ENCODE results near the gene PFDN1.

The PFDN1 gene

GRCh38 chr5:140328036-140328764 lies 25.3 kb upstream of the PFDN1 start:
- DNase-seq (ENCODE audit: low read depth): no peak

GRCh38 chr5:140327589-140327988 lies 24.7 kb upstream of the PFDN1 start:
- DNase-seq (ENCODE audit: low read depth): no peak

DNA sequence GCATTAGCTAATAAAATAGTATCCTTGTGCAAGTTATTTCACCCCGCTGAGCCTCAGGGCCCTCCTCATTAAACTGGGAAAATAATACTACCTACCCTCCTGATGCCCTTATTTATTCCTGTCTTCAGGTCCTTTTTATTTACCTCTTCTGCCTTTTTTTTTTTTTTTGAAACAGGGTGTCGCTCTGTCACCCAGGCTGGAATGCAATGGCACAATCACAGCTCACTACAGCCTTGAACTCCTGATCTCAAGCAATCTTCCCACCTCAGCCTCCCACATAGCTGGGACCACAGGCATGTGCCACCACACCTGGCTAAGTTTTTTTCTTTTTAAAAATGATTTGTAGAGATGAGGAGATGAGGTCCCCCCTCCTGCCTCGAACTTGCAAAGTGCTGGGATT lies 22.6 kb upstream of the PFDN1 start:
- no peak for DNase-seq (ENCODE audit: low read depth)

- DNase-seq (ENCODE audit: low read depth): no peak
Measured at GRCh38 chr5:140324617-140325241, 21.8 kb upstream of the PFDN1 start.

DNA sequence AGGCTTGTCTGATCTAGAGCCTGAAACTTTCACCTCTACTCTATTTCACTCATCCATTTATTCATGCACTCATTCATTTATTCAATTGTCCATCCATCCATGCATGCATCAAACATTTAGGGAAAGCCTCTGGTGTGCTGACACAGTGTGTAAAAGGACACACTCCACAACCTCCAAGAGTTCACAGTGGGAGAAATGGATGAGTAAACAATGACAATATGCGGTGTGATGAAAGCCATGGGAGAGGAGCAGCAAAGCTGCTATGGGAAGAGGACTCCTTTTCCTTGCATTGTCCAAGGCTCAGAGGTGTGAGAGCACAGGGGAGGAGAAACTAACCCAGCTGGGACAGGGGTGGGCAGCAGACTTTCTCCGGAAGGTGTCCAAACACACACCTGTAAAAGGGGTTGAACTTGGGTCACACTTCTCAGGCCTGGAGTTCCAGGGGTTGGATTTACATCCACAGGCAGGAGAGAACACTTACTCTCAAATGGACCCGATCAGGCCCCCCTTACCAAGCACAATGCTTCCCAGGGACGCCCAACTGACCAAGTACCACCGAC lies 21.2 kb upstream of the PFDN1 start:
- no peak for DNase-seq (ENCODE audit: low read depth)

GRCh38 chr5:140322751-140323731 lies 20.1 kb upstream of the PFDN1 start:
- no peak for DNase-seq (ENCODE audit: low read depth)

DNA sequence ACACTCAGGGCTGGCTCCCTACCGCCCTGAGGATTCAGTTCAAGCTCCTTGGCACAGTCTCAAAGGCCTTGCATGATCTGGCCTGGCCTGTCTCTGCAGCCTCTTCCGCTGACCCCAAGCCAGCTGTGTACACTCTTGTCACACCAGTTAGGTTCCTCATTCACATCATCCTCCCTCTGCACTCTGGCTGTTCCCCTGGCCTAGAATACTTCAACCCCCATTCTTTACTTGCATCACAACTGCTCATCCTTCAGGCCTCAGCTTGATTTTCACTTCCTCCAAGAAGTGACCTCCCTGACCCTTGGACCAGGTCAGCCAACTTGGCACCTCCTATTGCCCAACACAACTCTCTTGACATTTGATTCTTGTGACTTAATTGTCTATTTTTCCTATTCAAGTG lies 18.9 kb upstream of the PFDN1 start:
- no peak for DNase-seq (ENCODE audit: low read depth)

DNA sequence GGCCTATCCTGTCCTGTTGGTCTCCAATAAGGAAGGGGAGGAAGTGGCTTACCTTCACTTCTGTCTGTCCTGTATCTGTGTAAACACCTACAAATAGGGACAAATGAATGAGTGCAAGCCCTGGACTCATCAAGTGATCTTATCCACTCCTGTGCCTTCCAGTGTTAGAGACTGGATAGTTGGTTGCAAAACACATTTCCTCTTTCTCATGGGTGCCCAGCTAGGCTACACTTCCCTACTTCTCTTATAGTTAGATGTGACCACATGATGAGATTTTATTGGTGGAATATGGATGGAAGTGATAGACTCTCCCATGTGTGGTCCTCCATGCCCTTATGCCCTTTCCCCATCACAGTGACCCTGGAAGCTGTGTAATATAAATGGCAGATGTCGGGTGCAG lies 16.9 kb upstream of the PFDN1 start:
- DNase-seq (ENCODE audit: low read depth): no peak

DNA sequence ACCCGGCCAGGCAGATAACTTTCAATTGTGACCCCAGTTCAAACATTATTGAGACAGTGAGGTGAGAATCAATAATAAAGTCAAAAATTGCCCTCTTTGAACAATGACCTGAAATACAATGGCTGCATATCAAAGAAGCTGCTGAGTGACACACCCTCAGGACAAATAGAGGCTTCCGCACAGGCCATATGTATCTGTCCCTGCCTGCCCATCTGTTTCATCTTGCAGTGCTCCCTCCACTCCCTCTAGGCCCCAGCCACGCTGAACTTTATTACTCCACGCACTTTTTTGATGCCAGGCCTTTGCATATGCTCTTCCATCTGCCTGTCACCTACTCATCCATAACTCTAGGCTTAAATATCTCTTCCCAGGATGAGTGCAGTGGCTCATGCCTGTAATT lies 15.9 kb upstream of the PFDN1 start:
- no peak for DNase-seq (ENCODE audit: low read depth)

- no peak for DNase-seq (ENCODE audit: low read depth)
Measured at GRCh38 chr5:140317859-140318258, 15.0 kb upstream of the PFDN1 start.

GRCh38 chr5:140312791-140313189 lies 9.9 kb upstream of the PFDN1 start:
- DNase-seq (ENCODE audit: low read depth): no peak

GRCh38 chr5:140312067-140312790 lies 9.3 kb upstream of the PFDN1 start:
- no peak for DNase-seq (ENCODE audit: low read depth)

DNA sequence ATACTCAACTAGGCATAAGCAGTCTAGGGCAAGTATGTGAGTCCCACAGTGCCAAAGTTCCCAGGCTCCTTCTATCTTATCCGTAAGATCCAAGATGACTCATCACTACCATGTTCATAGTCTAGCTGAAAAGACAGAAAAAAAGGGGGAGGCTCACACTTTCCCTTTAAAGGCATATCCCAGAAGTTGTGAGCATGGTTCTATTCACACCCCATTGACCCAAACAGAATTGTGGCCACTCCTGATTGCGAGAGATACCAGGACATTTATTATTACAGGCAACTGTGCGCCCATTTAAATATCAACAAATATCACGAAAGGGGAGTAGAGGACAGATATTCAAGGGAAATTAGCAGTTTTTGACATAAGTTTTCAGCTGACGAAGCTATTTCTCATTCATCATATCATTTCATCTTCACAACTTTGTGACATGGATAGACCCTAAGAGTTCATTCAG lies 8.1 kb upstream of the PFDN1 start:
- DNase-seq (ENCODE audit: low read depth): no peak

- no peak for DNase-seq (ENCODE audit: low read depth)
Measured at GRCh38 chr5:140310434-140310833, 7.5 kb upstream of the PFDN1 start.

- no peak for DNase-seq (ENCODE audit: low read depth)
Measured at GRCh38 chr5:140309706-140310249, 6.9 kb upstream of the PFDN1 start.

DNA sequence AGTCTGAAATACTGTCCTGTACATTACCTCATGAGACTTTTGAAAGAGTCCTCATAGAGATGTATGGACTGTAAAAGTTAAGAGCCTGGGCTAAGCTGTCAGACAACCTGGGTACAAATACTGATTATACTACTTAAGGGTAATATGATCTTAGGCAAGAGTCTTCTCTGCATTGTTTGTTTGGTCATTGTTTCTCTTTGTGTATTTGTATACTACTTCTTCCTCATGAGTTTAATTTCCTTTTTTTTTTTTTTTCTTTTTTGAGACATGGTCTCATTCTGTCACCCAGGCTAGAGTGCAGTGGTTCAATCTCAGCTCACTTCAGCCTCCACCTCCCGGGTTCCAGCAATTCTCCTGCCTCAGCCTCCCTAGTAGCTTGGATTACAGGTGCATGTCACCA lies 2.6 kb upstream of the PFDN1 start:
- DNase-seq (ENCODE audit: low read depth): no peak

DNA sequence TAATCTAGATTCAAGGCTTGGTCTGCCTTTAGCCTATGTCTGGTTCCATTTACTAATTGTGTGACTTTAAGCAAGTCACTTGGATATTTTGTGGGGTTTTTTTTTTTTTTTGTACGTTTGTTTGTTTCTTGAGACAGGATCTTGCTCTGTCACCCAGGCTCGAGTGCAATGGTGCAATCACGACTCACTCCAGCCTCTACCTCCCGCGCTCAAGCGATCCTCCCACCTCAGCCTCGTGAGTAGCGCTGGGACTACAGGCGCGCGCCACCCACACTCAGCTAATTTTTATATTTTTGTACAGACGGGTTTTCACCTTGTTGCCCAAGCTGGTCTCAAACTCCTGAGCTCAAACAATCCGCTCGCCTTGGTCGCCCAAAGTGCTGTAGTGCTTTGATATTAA lies 1.1 kb upstream of the PFDN1 start:
- DNase-seq (ENCODE audit: low read depth): no peak

DNA sequence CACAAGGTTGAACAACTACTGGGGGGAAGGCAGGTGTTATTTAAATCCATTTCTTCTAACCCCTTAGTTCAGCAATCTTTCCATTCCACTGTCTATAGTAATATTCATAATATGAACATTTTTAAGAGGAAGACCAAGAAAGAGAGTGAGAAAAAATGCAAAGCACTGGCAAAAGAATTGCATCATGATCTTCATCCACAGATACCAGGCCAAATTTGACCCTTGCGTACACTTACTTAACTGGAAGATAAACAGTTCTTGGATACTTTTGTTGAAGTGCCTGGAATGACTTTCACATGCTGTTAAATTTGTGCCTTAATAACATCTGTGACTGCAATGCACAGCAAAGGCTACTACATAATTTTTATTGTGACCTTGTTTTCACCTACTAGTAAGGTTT lies 1.8 kb downstream of the PFDN1 start:
- DNase-seq (ENCODE audit: low read depth): no peak

GRCh38 chr5:140299056-140299455 lies 3.8 kb downstream of the PFDN1 start:
- DNase-seq (ENCODE audit: low read depth): no peak

- DNase-seq (ENCODE audit: low read depth): no peak
Measured at GRCh38 chr5:140298183-140298601, 4.7 kb downstream of the PFDN1 start.

DNA sequence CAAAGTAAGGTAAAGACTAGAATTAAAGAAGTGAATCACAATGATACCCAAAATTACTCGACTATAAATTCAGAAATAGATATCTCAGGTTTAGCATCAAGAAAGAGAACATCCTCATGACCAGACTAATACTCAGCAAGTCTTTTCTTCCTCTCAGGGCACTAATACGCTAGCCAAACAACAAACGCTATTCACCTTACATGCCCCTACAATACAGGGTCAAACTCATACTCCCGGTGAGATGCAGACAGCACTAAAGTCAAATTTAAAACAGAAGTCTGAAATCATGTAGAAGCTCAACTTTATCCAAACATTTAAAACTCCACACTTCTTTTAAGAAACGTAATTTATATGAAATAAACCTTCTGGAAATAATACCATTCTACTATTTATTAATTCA lies 5.6 kb downstream of the PFDN1 start:
- DNase-seq (ENCODE audit: low read depth): no peak
